Endothelial cell of umbilical vein (primary cell): ENCODE measurements around the gene STBD1. TPM values are rescaled to one million over a fixed set of nuclear protein-coding genes. Genes with fewer than 3 reads are reported as not detected.

Experiments
- BruUV-seq: library from RNA; stranded (reverse); fragments of 400-500 nt; replicated peaks from 2 replicates; lab custom pipeline; 2021; lab: Mats Ljungman, UMichigan
- CTCF ChIA-PET: fragments of 300-600, 350-600 bp; sonication (Branson Sonifier 250); formaldehyde crosslinking; loops from one replicate; lab custom pipeline; 2021; ENCODE audit warnings: antibody characterized with exemption, inconsistent platforms; lab: Charles Lee
- POLR2A ChIA-PET: fragments of 300-600, 350-600 bp; sonication (Branson Sonifier 250); formaldehyde crosslinking; loops from one replicate; lab custom pipeline; 2021; ENCODE audit warnings: antibody characterized with exemption, inconsistent platforms; lab: Charles Lee
- DNase-seq: peaks from one replicate; pipeline ENCODE4 v3.0.0-alpha.2; 2011; ENCODE audit warnings: low read depth, low spot score
- FAIRE-seq: peaks from 2 replicates; lab custom pipeline; 2011; peaks lifted over from hg19 to GRCh38; lab: Jason Lieb, UNC
- H2AFZ ChIP-seq: 2 replicates; pipeline ENCODE4 v1.6.0; 2012; ENCODE audit warnings: low read depth, low read length, control low read depth, inconsistent platforms
- H3K27ac ChIP-seq: 2 replicates; pipeline ENCODE4 v1.5.1; 2011; ENCODE audit warnings: low read depth, mild to moderate bottlenecking, control low read depth, low read length, moderate library complexity; ENCODE audit not compliant: insufficient read depth
- H3K27me3 ChIP-seq, 2 experiments: 2 replicates each; pipeline versions ENCODE4 v1.6.0 to v1.6.1; 2011; ENCODE audit warnings: low read length in 2 of 2, mixed read lengths in 1 of 2; ENCODE audit not compliant: control insufficient read depth in 2 of 2, insufficient read depth in 2 of 2
- H3K36me3 ChIP-seq, 2 experiments: 2 replicates in 1 of 2; 3 replicates in 1 of 2; pipeline ENCODE4 v1.5.1; 2011; ENCODE audit warnings: low read length in 2 of 2, mild to moderate bottlenecking in 1 of 2, moderate library complexity in 1 of 2; ENCODE audit not compliant: control insufficient read depth in 2 of 2, insufficient read depth in 2 of 2; ENCODE audit errors: extremely low read depth in 1 of 2
- H3K4me1 ChIP-seq: 3 replicates; pipeline ENCODE4 v1.5.1; 2011; ENCODE audit warnings: mild to moderate bottlenecking, low read length; ENCODE audit not compliant: control insufficient read depth, insufficient read depth; ENCODE audit errors: extremely low read depth
- H3K4me2 ChIP-seq: 2 replicates; pipeline ENCODE4 v1.6.1; 2011; ENCODE audit warnings: low read length, control low read depth, mixed read lengths; ENCODE audit not compliant: insufficient read depth
- H3K4me3 ChIP-seq, 3 experiments: fragments of 200-600 bp in 1 of 3; sonication (generic), shearing (Covaris generic) in 1 of 3; replicated peaks in 1 of 3; 2 replicates each; pipeline ENCODE4 v1.5.1; 2011 to 2016; ENCODE audit warnings: control low read depth in 3 of 3, low read length in 3 of 3, mild to moderate bottlenecking in 2 of 3, inconsistent platforms in 1 of 3, low read depth in 1 of 3, moderate library complexity in 1 of 3; ENCODE audit not compliant: insufficient read depth in 1 of 3
- H3K79me2 ChIP-seq: 2 replicates; pipeline ENCODE4 v1.6.0; 2012; ENCODE audit warnings: low read length, inconsistent platforms; ENCODE audit not compliant: control insufficient read depth, insufficient read depth
- H3K9ac ChIP-seq: replicated peaks from 2 replicates; pipeline ENCODE3; 2011; ENCODE audit warnings: low read length, control low read depth; ENCODE audit not compliant: insufficient read depth; ENCODE audit errors: extremely low read depth
- H3K9me1 ChIP-seq: replicated peaks from 3 replicates; pipeline ENCODE4 v1.6.0; 2011; ENCODE audit warnings: mild to moderate bottlenecking, low read length; ENCODE audit not compliant: control insufficient read depth, insufficient read depth; ENCODE audit errors: extremely low read depth
- H3K9me3 ChIP-seq: replicated peaks from 2 replicates; pipeline ENCODE4 v1.5.1; 2012; ENCODE audit warnings: low read length, inconsistent platforms; ENCODE audit not compliant: control insufficient read depth, insufficient read depth
- H4K20me1 ChIP-seq: replicated peaks from 2 replicates; pipeline ENCODE3; 2011; ENCODE audit warnings: mild to moderate bottlenecking, low read length; ENCODE audit not compliant: control insufficient read depth, insufficient read depth; ENCODE audit errors: extremely low read depth
- EZH2 ChIP-seq: IDR thresholded peaks from 2 replicates; pipeline ENCODE4 v1.6.1; 2012; ENCODE audit warnings: borderline replicate concordance, low read depth, mild to moderate bottlenecking, moderate library complexity, low read length, inconsistent platforms; ENCODE audit not compliant: severe bottlenecking
- FOS ChIP-seq: IDR thresholded peaks from 2 replicates; pipeline ENCODE4 v1.6.1; 2011; ENCODE audit warnings: mild to moderate bottlenecking, low read length, moderate library complexity, borderline replicate concordance; ENCODE audit not compliant: insufficient read depth
- GATA2 ChIP-seq: IDR thresholded peaks from 2 replicates; pipeline ENCODE4 v1.7.0; 2011; ENCODE audit warnings: low read depth, mild to moderate bottlenecking, moderate library complexity, mixed read lengths, low read length; ENCODE audit not compliant: insufficient read length, insufficient read depth
- JUN ChIP-seq: IDR thresholded peaks from 2 replicates; pipeline ENCODE4 v1.6.1; 2011; ENCODE audit warnings: borderline replicate concordance, low read depth; ENCODE audit not compliant: insufficient read length, insufficient read depth
- MYC ChIP-seq: IDR thresholded peaks from one replicate; pipeline ENCODE4 v1.6.1; 2011; ENCODE audit warnings: mild to moderate bottlenecking, low read depth, low read length
- POLR2A ChIP-seq: IDR thresholded peaks from 2 replicates; pipeline ENCODE4 v1.6.1; 2012; ENCODE audit warnings: low read depth, mild to moderate bottlenecking, control low read depth, low read length
- POLR2AphosphoS5 ChIP-seq: IDR thresholded peaks from 2 replicates; pipeline ENCODE4 v1.6.1; 2012; ENCODE audit warnings: low read depth, mild to moderate bottlenecking, control low read depth, low read length, moderate library complexity; ENCODE audit not compliant: insufficient read depth
- dilution Hi-C: fragments of 300-500 bp; cut with MboI; formaldehyde crosslinking; loops from one replicate; pipeline ENCODE4 v1.15.0; 2019; ENCODE audit warnings: low sequenced_read_pairs; ENCODE audit not compliant: extremely low pct_ligation_motif_present
- intact Hi-C: fragments of 100-400 bp; cut with micrococcal nuclease; formaldehyde crosslinking; loops from one replicate; pipeline ENCODE4 v1.10.0; 2022
- polyA plus RNA-seq, 4 experiments: library from polyadenylated mRNA; depleted of rRNA in 3 of 4; stranded (reverse) in 3 of 4; unstranded in 1 of 4; fragments of >200 nt; gene quantifications; 2 replicates each; pipeline versions ENCODE4 v1.2.1 to v1.2.3, GENCODE V29; 2011 to 2012; ENCODE audit warnings: missing spikeins in 1 of 4
- total RNA-seq: library from RNA; stranded (reverse); gene quantifications from 2 replicates; pipeline ENCODE4 v1.2.3, GENCODE V29; 2021
- TF ChIP-seq, protein P1 (sequence below), 2 donors: IDR thresholded peaks; 1 replicate in 1 of 2; 2 replicates in 1 of 2; pipeline ENCODE4 v1.5.1; 2011; ENCODE audit warnings: low read length in 2 of 2, mild to moderate bottlenecking in 2 of 2, moderate library complexity in 2 of 2, control low read depth in 1 of 2, inconsistent platforms in 1 of 2, low read depth in 1 of 2; ENCODE audit not compliant: insufficient read depth in 1 of 2; ENCODE audit errors: extremely low read depth in 1 of 2

Gene STBD1
- total and polyA plus RNA-seq, 2 donors (not counting 3 experiments of a cell fraction or from before 2014, with no cell fraction given), result 0.18 to 0.29 TPM

GRCh38 chr4:76272999-76273398, 33.5 kb upstream of the STBD1 start:
- H3K36me3 ChIP-seq, result no peaks in the 10 kb centered on the region
- H3K4me3 ChIP-seq, result no peak overlapping the region
- H3K27me3 ChIP-seq, result peaks cover 16 to 25% of the 10 kb centered on the region in 2 experiments
- H3K9me1 ChIP-seq, result no peaks in the 10 kb centered on the region
- H3K27ac ChIP-seq, result no peak overlapping the region
- dilution Hi-C loops, result no loop called here
- intact Hi-C loops, result no loop called here
- H3K4me2 ChIP-seq, result no peak overlapping the region
- no peak for FAIRE-seq
- BruUV-seq, result no TSS peak
- no peak for DNase-seq
- no peak overlapping the region for H2AFZ ChIP-seq
- no peaks in the 10 kb centered on the region for H3K4me1 ChIP-seq
- TF ChIP-seq FOS (no peak), POLR2AphosphoS5 (no peak), EZH2 (no peak), JUN (no peak), POLR2A (no peak), MYC (no peak), GATA2 (no peak)
- TF ChIP-seq, protein P1, sequence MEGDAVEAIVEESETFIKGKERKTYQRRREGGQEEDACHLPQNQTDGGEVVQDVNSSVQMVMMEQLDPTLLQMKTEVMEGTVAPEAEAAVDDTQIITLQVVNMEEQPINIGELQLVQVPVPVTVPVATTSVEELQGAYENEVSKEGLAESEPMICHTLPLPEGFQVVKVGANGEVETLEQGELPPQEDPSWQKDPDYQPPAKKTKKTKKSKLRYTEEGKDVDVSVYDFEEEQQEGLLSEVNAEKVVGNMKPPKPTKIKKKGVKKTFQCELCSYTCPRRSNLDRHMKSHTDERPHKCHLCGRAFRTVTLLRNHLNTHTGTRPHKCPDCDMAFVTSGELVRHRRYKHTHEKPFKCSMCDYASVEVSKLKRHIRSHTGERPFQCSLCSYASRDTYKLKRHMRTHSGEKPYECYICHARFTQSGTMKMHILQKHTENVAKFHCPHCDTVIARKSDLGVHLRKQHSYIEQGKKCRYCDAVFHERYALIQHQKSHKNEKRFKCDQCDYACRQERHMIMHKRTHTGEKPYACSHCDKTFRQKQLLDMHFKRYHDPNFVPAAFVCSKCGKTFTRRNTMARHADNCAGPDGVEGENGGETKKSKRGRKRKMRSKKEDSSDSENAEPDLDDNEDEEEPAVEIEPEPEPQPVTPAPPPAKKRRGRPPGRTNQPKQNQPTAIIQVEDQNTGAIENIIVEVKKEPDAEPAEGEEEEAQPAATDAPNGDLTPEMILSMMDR (IDR thresholded peaks at IDR 0.05; ENCODE audit: extremely low read depth in 1 of 2, insufficient read depth in 1 of 2, low read depth in 1 of 2, low read length in 2 of 2), result no peak
- no peak overlapping the region for H3K9ac ChIP-seq
- H3K9me3 ChIP-seq, result no peaks in the 10 kb centered on the region
- ChIA-PET CTCF (no interaction called here), POLR2A (no interaction called here)
- no peaks in the 10 kb centered on the region for H3K79me2 ChIP-seq
- no peaks in the 10 kb centered on the region for H4K20me1 ChIP-seq
